C4-2B (cell line): ENCODE measurements around the gene NTRK1.

Experiments used
- H3K27ac ChIP-seq: fragments of 450-650 bp; 2 replicates; pipeline ENCODE4 v1.5.1; 2017
- CTCF ChIP-seq: fragments of 450-650 bp; conservative IDR thresholded peaks from 2 replicates; pipeline ENCODE4 v1.5.1; 2017; ENCODE audit warnings: mild to moderate bottlenecking
- ZFX ChIP-seq: fragments of 450-650 bp; IDR thresholded peaks from 2 replicates; pipeline ENCODE4 v1.6.1; 2017

The NTRK1 gene

GRCh38 chr1:156839426-156840109, 21.1 kb upstream of the NTRK1 start:
- no peak overlapping the region for H3K27ac ChIP-seq
- no peak for TF ChIP-seq ZFX
- no peak for TF ChIP-seq CTCF

GRCh38 chr1:156840186-156840897, 20.3 kb upstream of the NTRK1 start:
- H3K27ac ChIP-seq, result no peak overlapping the region
- TF ChIP-seq ZFX, result no peak
- TF ChIP-seq CTCF, result no peak

- H3K27ac ChIP-seq, result no peak overlapping the region
- no peak for TF ChIP-seq CTCF
- no peak for TF ChIP-seq ZFX
Measured at GRCh38 chr1:156840898-156841279, 19.8 kb upstream of the NTRK1 start.

GRCh38 chr1:156841295-156841855, 19.3 kb upstream of the NTRK1 start:
- no peak for TF ChIP-seq CTCF
- TF ChIP-seq ZFX, result no peak
- H3K27ac ChIP-seq, result no peak overlapping the region

GRCh38 chr1:156842618-156843300, 17.9 kb upstream of the NTRK1 start:
- TF ChIP-seq ZFX (no peak), CTCF (no peak)

GRCh38 chr1:156844102-156844501, 16.6 kb upstream of the NTRK1 start:
- H3K27ac ChIP-seq, result no peak overlapping the region
- TF ChIP-seq CTCF, result no peak
- TF ChIP-seq ZFX, result no peak

More at GRCh38 chr1:156842618-156843300, 17.9 kb upstream of the NTRK1 start:
- H3K27ac ChIP-seq, result no peak overlapping the region

GRCh38 chr1:156844638-156845037, 16.0 kb upstream of the NTRK1 start:
- TF ChIP-seq CTCF (no peak), ZFX (no peak)
- no peak overlapping the region for H3K27ac ChIP-seq
